Peyer's patch (tissue), 4 donors: ENCODE measurements around the gene IGFBP7.

ENCODE experiments used
- POLR2A ChIP-seq, 2 donors: fragments of 450-650 bp; IDR thresholded peaks; one replicate each; pipeline ENCODE4 v1.5.1; 2017; ENCODE audit warnings: antibody characterized with exemption in 2 of 2, mild to moderate bottlenecking in 2 of 2, moderate library complexity in 2 of 2
- TF ChIP-seq, protein P1 (sequence below), 6 experiments: fragments of 450-650 bp in 4 of 6; fragments of 200-600 bp in 2 of 6; sonication (generic) in 1 of 6; IDR thresholded peaks; one replicate each; pipeline ENCODE4 v1.5.1; 2017 to 2019; ENCODE audit warnings: antibody characterized with exemption in 6 of 6, mild to moderate bottlenecking in 3 of 6, moderate library complexity in 1 of 6

- TF ChIP-seq, protein P1, sequence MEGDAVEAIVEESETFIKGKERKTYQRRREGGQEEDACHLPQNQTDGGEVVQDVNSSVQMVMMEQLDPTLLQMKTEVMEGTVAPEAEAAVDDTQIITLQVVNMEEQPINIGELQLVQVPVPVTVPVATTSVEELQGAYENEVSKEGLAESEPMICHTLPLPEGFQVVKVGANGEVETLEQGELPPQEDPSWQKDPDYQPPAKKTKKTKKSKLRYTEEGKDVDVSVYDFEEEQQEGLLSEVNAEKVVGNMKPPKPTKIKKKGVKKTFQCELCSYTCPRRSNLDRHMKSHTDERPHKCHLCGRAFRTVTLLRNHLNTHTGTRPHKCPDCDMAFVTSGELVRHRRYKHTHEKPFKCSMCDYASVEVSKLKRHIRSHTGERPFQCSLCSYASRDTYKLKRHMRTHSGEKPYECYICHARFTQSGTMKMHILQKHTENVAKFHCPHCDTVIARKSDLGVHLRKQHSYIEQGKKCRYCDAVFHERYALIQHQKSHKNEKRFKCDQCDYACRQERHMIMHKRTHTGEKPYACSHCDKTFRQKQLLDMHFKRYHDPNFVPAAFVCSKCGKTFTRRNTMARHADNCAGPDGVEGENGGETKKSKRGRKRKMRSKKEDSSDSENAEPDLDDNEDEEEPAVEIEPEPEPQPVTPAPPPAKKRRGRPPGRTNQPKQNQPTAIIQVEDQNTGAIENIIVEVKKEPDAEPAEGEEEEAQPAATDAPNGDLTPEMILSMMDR (IDR thresholded peaks at IDR 0.05): no peak
- no peak for TF ChIP-seq POLR2A (IDR thresholded peaks at IDR 0.05)
These were observed 66.6 kb downstream of the IGFBP7 start for GRCh38 chr4:57043347-57044251.
